ENCODE results near the gene EEFSEC.

The EEFSEC gene

DNA sequence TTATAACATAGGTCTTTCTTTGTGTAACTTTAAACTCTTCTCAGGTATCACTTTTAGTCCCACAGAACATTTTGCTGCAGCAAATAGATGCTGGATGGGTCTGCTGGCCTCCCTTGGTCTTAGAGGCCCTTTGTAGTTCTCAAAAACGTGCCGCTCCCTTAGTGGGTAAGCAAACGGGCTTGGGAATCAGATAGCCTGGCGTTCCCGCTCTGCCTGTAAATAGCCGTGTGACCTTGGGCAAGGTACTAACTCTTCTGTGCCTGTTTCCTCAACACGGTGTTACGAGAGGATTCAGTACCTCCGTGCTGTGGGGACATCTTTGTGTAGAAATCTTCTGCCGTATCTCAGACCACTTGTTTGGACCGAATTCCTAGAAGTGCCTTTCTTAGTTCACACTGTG is 249.0 kb downstream of the EEFSEC start:
- DNase-seq = no peak

DNA sequence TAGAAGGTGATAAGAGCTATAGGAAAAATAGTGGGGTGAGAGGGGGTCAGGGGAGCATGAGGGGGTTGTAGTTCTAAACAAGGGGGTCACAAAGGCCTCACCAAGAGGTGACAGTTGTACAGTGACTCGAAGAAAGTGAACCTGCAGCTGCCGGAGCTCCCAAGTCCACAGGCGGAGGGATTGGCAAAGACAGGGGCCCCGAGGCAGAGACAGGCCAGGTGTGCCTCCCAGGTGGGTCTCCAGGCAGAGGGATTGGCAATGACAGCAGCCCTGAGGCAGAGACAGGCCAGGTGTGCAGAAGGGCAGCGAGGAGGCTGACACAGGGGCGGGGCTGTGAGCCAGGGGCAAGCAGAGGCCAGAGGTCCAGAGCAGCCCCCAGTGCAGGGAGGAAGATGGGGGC is 249.7 kb downstream of the EEFSEC start:
- DNase-seq = no peak

DNA sequence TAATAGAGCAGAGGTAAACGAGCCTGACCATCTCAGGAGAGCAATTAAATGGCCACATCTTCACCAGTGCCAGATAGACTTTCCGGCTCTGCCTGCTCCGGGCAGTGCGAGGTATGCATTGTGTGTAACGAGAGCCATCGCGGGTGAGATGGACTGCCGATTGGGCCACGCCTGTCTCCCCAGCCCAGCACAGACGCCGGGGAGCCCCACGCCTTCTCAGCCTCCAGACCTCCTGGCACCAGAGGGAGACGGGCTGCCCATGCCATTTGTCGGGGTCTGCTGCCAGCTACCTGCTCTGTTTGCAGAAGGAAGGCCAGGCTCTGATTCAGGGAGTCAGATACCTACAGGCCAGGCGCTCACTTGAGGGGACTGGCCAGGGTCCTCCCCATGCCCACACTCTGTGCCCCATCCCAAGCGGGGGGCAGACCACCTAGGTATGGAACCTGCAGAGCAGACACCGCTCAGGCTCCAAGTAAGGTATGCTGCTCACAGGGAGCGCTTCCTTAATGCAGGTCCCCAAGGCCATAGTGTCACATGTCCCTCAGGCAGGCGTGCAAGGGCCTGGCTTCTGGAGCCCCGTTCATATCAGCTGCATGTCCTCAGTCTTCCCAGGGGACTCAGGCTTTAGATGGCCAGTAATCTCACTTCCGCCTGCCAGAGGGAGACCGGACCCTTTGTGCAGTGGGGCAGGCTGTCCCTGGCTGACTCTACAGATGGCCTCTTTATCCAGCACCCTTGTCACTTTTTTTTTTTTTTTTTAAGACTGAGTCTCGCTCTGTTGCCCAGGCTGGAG is 251.2 kb downstream of the EEFSEC start:
- DNase-seq = no peak

DNA sequence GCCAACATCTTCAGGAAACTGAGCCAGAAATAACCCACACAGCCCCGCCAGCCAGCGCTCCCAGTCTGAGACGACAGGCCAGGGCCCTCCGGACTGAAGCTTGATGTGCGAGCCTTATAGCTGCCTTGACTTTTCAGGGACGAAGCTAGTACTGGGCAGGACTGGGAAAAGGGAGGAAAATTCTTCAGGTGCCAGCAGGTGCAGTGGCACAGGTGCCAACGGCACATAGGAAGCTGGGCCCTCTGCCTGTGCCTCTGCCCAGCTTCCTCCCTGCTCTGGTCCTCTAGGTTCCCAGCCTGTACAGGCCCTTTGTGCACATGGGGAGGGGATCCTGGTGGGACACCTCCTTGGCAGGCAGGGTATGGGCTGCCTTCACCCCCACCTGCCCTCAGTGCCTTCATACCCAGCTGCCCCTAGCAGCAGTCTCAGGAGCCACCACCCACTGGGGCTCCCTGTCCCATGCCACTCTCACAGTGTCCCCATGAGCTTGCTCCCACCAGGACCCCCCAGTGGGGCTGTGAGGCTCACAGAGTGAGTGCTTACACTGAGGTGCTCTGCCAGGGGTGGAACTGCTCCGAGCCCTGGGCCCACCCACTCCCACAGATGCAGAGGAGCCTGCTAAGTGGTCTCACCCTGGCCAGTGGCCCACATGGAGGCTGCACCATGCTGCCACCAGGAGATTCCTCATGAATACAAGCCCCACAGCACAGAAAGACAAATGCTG is 252.4 kb downstream of the EEFSEC start:
- no peak for DNase-seq

DNA sequence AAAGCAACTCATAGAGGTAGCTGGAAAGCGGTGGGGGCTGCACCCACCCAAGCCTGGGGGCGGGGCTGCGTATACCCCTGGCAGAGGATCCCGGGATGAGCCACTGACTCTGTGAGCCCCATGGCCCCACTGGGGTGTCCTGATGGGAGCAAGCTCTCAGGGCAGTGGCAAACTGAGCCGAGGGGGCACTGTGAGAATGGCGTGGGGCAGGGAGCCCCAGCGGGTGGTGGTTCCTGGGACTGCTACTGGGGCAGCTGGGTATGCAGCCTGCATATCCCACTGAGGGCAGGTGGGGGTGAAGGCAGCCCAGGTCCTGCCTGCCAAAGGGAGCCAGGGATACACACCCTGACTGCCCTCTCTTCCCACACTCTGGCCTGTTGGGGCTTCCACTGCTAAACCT is 254.0 kb downstream of the EEFSEC start:
- no peak for DNase-seq

DNA sequence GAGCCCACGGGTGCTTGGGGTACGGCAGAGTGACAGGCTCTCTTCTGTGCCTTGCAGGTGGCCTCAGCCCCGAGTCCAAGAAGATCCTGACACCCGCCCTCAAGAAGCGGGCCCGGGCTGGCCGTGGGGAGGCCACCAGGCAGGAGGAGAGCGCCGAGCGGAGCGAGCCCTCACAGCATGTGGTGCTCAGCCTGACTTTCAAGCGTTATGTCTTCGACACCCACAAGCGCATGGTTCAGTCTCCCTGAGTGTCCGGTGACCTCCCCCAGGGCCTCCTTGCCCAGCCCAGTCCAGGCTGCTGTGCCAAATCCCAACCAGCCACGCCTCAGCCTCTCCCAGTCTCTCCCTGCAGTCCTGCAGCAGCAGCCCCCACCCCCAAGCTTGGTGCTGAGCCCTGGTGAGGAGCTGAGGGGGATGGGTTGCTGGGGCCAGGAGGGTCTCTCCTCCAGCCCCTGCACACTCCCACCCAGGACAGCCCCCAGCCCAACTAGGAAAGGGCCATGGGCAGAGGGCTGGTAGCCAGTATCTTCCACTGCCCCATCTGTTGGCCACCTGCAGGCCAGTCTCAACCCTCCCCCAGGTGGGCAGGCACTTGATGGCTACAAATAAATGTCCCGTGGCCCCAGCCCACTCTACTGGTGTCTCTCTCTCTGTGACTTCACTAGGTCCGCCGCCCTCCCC is 254.9 kb downstream of the EEFSEC start:
- DNase-seq = no peak

DNA sequence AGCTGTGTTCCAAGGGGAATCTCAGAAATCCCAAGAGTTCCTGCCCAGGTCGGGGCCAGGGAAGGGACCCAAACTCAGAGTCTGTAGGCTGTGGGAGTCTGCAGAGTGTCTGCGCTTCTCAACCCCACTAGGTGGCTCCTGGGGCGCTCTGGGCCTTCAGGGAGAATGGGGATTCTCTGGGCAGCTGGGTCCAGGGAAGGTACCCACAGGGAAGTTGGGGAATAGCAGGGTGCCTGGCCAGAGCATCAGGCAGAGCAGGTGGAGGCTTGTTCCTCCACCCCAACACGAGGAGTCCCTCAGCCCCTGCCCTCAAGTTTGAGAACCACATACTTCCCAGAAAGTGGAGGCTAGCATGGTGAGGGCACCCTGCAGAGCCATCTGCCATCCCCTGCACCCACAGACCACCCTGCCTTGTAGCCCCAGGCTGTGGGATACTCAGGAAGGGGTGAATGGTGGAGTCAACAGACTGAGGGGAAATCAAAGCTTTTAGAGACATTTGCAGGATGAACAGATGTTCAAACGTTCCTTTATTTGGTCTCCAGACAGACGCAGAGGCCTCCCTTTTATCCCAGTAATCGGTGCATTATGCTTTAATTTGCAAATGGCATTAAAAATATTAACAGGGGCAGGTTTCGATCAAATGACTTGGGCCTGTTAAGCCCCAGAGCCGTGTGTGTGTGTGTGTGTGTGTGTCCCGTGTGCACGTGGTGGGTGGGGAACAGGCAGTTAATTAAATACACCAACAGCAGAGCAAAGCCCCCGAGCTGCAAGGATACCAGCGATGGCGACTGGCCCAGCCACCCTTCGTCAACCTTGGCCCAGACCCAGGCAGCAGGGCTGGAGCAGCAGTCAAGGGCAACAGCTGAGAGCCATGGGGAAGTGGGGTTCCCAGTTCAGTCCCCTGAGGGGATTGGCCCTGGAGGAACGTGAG is 255.7 kb downstream of the EEFSEC start:
- no peak for DNase-seq

DNA sequence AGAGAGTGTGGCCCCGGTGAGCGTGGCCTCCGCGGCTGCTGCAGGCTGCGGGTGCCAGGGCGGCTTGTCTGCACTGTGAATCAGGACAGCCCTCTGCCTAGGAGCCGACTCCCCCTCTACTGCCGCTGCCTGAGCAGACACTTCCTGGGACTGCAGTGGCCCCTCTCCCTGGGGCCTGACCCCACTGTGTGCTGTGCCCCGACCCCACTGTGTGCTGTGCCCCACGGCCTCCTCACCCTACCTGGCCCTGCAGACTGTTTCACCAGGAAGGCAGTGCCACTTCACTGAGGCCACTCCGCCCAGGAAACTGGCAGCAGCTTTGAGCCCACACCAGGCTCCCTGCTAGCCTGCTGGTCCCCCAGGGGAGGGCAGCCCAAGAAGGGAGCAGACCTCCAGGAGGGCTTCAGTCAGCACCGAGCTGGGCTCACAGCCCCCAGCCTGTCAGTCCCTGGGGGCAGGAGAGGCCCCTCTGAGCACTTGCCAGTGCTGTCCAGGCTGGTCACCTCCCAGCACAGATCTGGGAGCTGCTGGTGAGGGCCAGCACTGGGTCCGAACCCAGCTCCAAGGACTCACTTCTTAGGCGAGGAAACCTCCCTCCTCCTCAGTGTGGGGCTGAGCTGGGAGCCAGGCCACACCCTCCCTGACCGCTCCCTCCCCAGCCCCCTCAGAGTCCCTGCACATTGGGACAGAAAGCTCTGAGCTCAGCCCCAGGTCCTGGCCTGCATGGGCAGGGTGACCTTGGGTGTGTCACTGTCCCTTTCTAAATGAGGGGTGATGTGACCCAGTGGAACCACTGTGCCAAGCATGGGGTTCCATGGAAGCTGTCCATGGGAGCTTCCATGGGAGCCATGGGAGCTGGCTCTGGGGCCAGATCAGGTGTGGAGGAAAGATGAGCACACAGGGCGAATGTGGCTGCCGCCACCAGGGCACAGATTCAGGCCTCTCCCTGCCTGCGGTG is 256.6 kb downstream of the EEFSEC start:
- DNase-seq = no peak

DNA sequence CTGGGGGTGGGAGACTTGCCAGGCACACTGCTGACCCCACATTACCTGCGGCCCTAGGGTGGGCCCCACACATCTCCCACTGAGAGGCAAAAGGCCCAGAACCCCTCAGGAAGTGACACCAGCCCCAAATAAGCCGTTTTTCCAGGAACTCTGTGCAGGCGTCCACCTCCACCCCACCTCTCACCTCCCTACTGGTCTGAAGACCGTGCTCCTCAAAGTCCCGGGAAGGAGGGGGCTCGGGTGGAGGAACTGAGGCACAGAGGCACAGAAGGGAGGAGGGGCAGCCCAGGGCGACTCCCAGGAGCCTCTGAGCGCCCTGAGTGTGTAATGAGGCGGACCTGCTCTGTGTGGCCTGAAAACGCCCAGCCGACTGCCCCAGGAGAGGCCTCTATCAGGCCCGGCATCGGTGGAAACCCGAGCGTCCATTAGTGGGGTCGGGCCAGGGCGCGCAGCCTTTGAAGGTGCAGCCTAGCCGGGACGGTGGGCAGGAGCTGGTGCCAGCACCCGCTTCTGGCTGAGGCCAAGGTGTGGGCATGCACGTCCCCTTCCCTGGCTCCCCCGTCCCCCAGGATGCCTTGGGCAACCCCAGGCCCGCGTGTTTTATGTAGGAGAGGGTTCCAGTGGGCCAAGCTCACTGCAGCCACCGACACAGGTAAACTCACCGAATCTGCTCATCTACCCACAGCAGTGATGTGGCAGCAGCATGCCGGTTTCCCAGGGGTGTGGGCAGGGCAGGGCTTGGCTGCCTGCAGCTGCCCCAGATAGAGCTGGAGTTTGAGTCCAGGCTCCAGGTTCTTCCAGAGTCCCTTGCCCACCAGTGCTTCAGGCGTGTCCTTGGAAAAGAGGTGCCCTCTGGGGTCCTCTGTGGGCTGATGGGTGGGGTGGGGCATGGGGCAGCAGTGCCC is 257.6 kb downstream of the EEFSEC start:
- no peak for DNase-seq

DNA sequence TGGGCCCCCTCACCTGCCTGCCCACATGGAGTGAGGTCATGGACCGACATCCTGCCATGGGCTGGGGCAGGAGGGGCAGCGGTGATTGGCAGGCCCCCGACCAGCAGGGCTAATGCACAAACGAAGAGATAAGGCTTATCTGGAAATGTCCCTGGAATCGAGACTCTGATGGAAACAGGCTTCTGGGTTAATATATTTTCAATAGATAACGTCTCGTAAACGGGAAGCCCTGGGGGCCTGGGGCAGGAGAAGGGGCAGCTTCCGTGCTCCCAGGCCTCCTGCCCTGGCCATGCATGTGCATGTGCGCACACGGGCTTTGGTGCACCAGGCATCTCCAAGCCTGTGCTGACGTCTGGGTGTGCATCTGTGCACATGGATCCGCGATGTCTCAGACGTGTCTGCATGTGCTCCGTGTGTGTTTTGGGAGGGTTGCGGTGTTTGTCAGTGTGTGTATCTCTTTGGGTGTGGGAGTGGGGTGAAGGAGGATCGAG is 258.3 kb downstream of the EEFSEC start:
- DNase-seq = no peak

DNA sequence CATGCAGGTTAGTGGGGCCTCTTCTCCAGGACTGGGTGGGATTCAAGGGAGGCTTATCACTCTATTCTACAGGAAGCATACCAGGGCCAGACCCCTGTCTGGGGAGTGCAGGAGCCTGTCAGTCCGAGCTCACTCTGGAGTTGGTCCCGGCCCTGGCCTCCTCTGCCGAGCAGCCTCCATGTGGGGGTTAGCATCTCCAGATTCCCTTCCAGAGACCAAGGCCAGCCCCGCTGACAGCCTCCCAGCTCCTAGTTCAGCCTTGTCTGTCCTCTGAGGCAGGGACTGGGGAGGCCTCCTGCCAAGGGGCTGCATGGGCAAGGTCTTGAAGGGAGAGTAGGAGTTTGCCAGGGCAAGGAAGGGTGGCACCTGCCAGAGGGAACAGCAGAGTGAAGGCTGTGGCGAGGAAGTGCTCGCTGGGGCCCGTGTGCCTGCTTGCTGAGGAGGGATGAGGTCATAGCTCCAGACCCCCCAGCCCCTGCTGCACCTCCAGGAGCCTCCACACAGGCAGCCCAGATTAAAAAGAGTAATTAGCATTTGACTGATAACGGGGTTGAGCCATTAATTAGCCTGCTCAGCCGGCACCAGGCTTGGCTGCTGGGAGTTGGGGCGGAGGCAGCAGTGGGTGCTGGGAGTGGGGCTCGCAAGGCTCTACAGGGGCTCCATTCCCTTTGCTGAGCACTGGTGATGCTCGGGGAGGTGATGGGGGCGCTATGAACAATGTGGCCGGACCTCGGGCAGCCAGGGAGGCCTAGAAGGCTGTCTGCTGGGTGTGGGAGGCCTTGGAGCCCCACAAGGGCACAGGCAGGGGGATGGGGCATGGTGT is 259.1 kb downstream of the EEFSEC start:
- no peak for DNase-seq

DNA sequence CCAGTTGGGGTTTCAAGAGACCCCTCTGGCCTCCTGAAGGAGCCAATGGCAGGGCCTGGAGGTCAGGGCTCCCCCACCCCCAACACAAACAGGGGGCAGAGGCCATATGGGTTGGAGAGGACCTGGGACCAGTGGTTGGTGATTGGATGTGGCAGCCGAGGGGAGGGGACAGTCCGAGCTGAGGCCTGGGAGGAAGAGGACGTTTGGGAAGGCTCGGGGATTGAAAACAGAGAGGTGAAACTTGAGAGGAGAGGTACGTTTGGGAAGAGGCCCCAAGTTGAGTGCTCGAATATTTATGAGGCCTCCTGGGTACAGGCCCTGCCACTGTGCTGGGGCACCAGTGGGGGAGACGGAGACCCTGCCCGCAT is 259.7 kb downstream of the EEFSEC start:
- no peak for DNase-seq

DNA sequence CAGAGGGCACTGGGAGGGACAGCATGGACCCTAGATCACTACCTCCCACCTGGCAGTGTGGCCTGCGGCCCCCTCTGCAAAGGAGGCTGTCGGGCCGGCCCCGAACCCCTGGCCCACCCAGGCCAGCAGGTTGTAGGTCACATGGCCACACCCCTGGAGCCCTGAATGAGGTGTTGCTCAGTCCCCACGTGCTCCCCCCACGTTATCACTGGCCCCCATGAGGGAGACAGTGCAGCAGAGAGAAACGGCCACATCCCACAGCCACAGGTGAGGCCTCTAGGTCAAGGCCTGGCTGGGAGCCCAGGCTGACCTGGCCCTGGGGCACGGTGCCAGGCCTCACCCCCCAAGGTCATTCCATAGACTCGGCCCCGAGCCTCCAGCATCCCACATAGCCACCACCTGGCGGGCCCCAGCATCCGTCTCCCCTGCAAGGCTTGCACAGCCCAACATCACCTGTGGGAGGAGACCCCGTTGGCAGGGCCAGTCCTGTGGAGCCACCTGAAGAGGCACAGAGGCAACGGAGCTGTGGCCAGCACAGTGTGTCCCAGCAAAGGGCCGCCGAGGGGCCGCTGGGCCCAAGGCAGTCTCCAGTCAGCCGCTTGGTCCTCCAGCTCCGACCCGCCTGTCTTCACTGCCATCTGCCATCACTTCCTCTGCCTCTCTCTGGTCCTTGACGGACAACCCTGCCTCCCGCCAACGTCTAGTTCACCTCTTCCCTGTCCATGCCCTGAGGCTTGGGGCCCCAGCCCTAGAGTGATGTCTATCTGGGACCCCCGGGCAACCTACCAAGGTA is 260.3 kb downstream of the EEFSEC start:
- no peak for DNase-seq

DNA sequence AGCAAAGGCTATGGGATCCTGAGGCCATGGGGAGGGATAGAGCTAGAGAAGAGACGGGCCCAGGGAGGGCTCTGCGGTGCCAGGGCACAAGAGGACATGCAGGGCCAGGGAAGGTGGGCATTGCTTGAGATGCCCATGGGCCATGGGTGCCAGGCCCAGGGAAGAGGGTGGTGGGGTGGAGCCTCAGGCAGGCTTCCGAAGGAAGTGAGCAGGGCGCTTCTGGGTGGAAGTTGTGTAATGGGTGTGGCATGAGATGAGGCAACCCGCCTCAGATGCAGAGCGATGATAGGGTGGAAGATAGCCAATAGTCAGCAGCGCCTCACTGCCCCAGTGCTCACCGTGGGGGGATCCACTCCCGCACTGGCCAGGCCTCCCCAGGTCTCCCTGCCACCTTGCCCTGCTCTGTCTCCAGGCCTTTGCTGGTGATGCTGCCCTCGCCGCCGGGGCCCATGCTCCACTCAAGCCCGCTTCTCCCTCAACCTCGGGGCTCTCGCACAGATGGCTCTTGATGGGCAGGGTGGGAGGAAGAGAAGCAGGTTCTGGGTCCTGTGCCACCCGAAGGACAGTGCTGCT is 262.0 kb downstream of the EEFSEC start:
- DNase-seq = no peak

DNA sequence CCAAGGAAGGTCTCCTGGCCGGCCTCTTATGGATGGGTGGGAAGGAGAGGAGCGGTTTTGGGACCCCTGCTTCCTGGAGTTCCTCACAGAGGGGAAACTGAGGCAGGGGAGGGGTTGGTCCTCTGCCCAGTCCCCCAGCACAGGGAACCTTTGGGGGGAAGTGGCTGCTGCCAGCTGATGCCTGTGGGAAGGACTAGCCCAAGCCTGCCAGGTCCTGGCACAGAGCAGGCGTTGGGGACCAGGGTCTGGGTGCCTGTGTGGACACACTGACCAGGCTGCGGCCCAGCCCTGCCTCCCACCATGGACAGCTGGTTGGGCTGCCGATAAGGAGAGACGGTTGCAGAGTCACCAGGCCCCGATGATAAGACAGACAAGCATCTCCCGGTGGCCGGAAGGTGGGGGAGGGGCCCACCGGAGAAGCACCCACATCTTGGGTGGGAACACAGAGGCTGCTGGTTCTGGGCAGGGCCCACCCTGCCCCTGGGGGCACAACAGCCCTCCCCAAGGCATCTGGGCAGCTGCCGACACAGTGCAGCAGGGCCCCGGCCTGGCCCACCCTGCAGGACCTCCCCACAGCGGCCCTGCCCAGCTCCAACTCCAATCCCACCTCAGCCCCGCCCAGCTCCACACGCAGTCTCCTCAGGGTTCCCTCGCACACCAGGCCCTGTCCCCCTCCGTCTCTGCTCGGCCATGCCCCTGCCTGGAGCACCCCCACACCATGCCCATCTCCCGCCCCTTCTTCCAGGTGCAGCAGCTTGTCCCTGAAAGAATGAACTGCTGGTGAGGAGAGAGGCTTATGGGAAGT is 262.7 kb downstream of the EEFSEC start:
- no peak for DNase-seq

DNA sequence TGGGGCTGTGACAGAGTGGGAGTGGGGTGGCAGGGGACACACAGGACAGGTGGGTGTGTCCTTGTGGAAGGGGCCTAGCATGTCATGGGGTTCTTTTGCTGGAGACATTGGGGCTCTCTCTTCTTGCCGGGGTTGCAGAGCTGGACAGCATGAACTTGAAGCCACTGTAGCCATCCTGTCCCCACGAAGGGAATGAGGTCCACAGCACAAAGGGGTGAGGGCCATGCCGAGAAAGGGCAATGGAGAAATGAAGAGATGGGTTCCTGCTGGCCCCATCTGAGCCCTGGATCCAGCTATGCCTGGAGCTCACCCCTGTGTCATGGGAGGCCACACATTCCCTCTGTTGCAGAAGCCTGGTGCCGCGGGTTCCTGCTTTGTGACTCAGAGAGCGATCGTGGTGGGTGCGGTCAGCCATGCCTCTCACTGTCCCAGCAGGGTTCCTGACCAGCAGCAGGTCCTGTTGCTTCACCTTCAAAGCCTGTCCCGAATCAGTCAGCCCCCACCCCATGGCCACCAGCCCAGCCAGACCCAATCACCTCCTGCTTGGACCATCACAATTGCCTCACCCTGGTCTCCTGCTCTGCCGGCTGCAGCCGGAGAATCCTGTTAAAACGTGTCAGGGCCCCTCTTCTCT is 263.4 kb downstream of the EEFSEC start:
- DNase-seq = no peak

DNA sequence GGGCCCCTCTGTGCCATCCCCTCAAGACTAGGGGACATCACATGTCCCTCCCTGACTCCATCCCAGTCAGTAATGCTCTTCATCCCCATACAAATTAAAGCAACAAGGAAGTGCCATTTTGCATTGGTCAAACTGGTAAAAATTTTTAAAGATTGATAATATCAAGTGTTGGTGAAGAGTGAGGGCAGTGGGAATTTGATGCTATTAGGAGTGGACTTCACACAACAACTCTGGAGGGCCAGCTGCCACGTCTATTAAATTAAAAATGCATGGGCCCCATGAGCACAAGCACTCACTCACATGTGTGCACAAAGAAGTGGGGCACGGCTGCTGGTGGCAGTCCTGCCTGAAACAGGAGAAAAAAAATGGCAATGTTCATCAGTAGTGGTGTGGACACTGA is 265.6 kb downstream of the EEFSEC start:
- DNase-seq = no peak

All from T-helper 1 cell (primary cell).